GM18508 (cell line): Measurements from ENCODE around the gene PRKACG.

ENCODE experiments used
- ATAC-seq: cut with Tn5 transposase; IDR thresholded peaks from one replicate; pipeline ENCODE4 v1.9.1; 2021; ENCODE audit warnings: moderate number of reproducible peaks; ENCODE audit not compliant: insufficient read depth, unreplicated experiment

The PRKACG gene

GRCh38 chr9:69027355-69028097 is 13.6 kb upstream of the PRKACG start:
- ATAC-seq, result no peak

- no peak for ATAC-seq
These were observed 9.7 kb upstream of the PRKACG start for GRCh38 chr9:69023650-69024049.

- no peak for ATAC-seq
These were observed 6.6 kb upstream of the PRKACG start for GRCh38 chr9:69020301-69021145.

- ATAC-seq, result no peak
These were observed 5.9 kb upstream of the PRKACG start for GRCh38 chr9:69019808-69020207.

GRCh38 chr9:69018737-69019136 is 4.8 kb upstream of the PRKACG start:
- ATAC-seq, result no peak

- ATAC-seq, result no peak
These were observed 2.5 kb upstream of the PRKACG start for GRCh38 chr9:69016191-69017096.

- ATAC-seq, result no peak
These were observed 558 bp downstream of the PRKACG start for GRCh38 chr9:69013382-69013727.

- no peak for ATAC-seq
These were observed 1.1 kb downstream of the PRKACG start for GRCh38 chr9:69012696-69013381.

- ATAC-seq, result no peak
These were observed 4.2 kb downstream of the PRKACG start for GRCh38 chr9:69009708-69010107.

- ATAC-seq, result no peak
These were observed 9.1 kb downstream of the PRKACG start for GRCh38 chr9:69004836-69005235.

GRCh38 chr9:69003051-69003450 is 10.9 kb downstream of the PRKACG start:
- ATAC-seq, result no peak

- no peak for ATAC-seq
These were observed 12.0 kb downstream of the PRKACG start for GRCh38 chr9:69001921-69002320.

- ATAC-seq, result peak; percentile 68
These were observed 14.4 kb downstream of the PRKACG start for GRCh38 chr9:68999393-69000105.

GRCh38 chr9:68998812-68999211 is 15.1 kb downstream of the PRKACG start:
- ATAC-seq, result no peak

GRCh38 chr9:68998385-68998784 is 15.5 kb downstream of the PRKACG start:
- ATAC-seq, result no peak

GRCh38 chr9:68997666-68998065 is 16.2 kb downstream of the PRKACG start:
- no peak for ATAC-seq

GRCh38 chr9:68996462-68996861 is 17.5 kb downstream of the PRKACG start:
- no peak for ATAC-seq

GRCh38 chr9:68995776-68996175 is 18.1 kb downstream of the PRKACG start:
- no peak for ATAC-seq

- no peak for ATAC-seq
These were observed 22.5 kb downstream of the PRKACG start for GRCh38 chr9:68991457-68991856.
